Stimulated activated naive CD8-positive, alpha-beta T cell treated with anti-CD3 and anti-CD28 coated beads, Interleukin-15, Interleukin-2, amounts not matched to agents 100 ng/mL and 50 ng/mL, for 24 hours (primary cell): ENCODE measurements around the gene ARHGAP32.
A peak's percentile ranks its signal among the peaks of the same experiment; 100 is the strongest.
"Not testable (repeated sequence)": the region's sequence is repeated elsewhere in the genome, so short reads cannot be mapped to it uniquely, and the experiment has no call there.

ENCODE experiments used
- H3K27ac Mint-ChIP-seq: one replicate; pipeline ENCODE4 v1.8.0; 2021; ENCODE audit warnings: mild to moderate bottlenecking, mixed read lengths
- H3K27me3 Mint-ChIP-seq: one replicate; pipeline ENCODE4 v1.8.0; 2021; ENCODE audit warnings: mixed read lengths
- H3K36me3 Mint-ChIP-seq: one replicate; pipeline ENCODE4 v1.8.0; 2021; ENCODE audit warnings: low read depth, mixed read lengths
- H3K4me1 Mint-ChIP-seq: one replicate; pipeline ENCODE4 v1.8.0; 2021; ENCODE audit warnings: low read depth, mixed read lengths
- H3K4me3 Mint-ChIP-seq: one replicate; pipeline ENCODE4 v1.8.0; 2021; ENCODE audit warnings: mild to moderate bottlenecking, mixed read lengths
- H3K9me3 Mint-ChIP-seq: one replicate; pipeline ENCODE4 v1.8.0; 2021; ENCODE audit warnings: mixed read lengths

ARHGAP32 gene

GRCh38 chr11:128924104-128924503 lies 268.0 kb downstream of the ARHGAP32 start:
- Mint-ChIP-seq H3K9me3 (no peaks in the 10 kb centered on the region), H3K27me3 (peaks cover 7% of the 10 kb centered on the region), H3K36me3 (no peaks in the 10 kb centered on the region), H3K4me1 (peaks cover 17% of the 10 kb centered on the region), H3K27ac (no peak overlapping the region), H3K4me3 (no peak overlapping the region)

- H3K9me3 Mint-ChIP-seq, result no peaks in the 10 kb centered on the region
- peaks cover 13% of the 10 kb centered on the region for H3K27me3 Mint-ChIP-seq
- H3K27ac Mint-ChIP-seq, result no peak overlapping the region
- H3K4me3 Mint-ChIP-seq, result no peak overlapping the region
- H3K4me1 Mint-ChIP-seq, result peaks cover 11% of the 10 kb centered on the region
- H3K36me3 Mint-ChIP-seq, result no peaks in the 10 kb centered on the region
Observed at GRCh38 chr11:128921793-128922192, 270.3 kb downstream of the ARHGAP32 start.

- peaks cover 19% of the 10 kb centered on the region for H3K27me3 Mint-ChIP-seq
- H3K4me1 Mint-ChIP-seq, result peaks cover 11% of the 10 kb centered on the region
- H3K27ac Mint-ChIP-seq, result no peak overlapping the region
- peaks cover 4% of the 10 kb centered on the region for H3K9me3 Mint-ChIP-seq
- H3K36me3 Mint-ChIP-seq, result no peaks in the 10 kb centered on the region
- H3K4me3 Mint-ChIP-seq, result no peak overlapping the region
Observed at GRCh38 chr11:128920666-128921065, 271.5 kb downstream of the ARHGAP32 start.

- H3K9me3 Mint-ChIP-seq, H3K36me3 Mint-ChIP-seq, H3K27ac Mint-ChIP-seq, H3K4me3 Mint-ChIP-seq: not testable (repeated sequence)
- Mint-ChIP-seq H3K4me1 (peaks cover 11% of the 10 kb centered on the region), H3K27me3 (peaks cover 25% of the 10 kb centered on the region)
Observed at GRCh38 chr11:128919635-128920034, 272.5 kb downstream of the ARHGAP32 start.

GRCh38 chr11:128919216-128919615 lies 272.9 kb downstream of the ARHGAP32 start:
- H3K36me3 Mint-ChIP-seq, result no peaks in the 10 kb centered on the region
- H3K4me3 Mint-ChIP-seq, result no peak overlapping the region
- H3K9me3 Mint-ChIP-seq, result peaks cover 6% of the 10 kb centered on the region
- H3K27me3 Mint-ChIP-seq, result peaks cover 25% of the 10 kb centered on the region
- no peak overlapping the region for H3K27ac Mint-ChIP-seq
- peaks cover 11% of the 10 kb centered on the region for H3K4me1 Mint-ChIP-seq

GRCh38 chr11:128917144-128917724 lies 274.9 kb downstream of the ARHGAP32 start:
- no peak overlapping the region for H3K27ac Mint-ChIP-seq
- no peak overlapping the region for H3K4me3 Mint-ChIP-seq
- H3K27me3 Mint-ChIP-seq, result peaks cover 28% of the 10 kb centered on the region
- H3K9me3 Mint-ChIP-seq, result peaks cover 6% of the 10 kb centered on the region
- H3K36me3 Mint-ChIP-seq, result no peaks in the 10 kb centered on the region
- peaks cover 11% of the 10 kb centered on the region for H3K4me1 Mint-ChIP-seq

GRCh38 chr11:128916681-128917080 lies 275.4 kb downstream of the ARHGAP32 start:
- peaks cover 7% of the 10 kb centered on the region for H3K4me1 Mint-ChIP-seq
- H3K36me3 Mint-ChIP-seq, result no peaks in the 10 kb centered on the region
- H3K4me3 Mint-ChIP-seq, result no peak overlapping the region
- H3K9me3 Mint-ChIP-seq, result peaks cover 6% of the 10 kb centered on the region
- no peak overlapping the region for H3K27ac Mint-ChIP-seq
- H3K27me3 Mint-ChIP-seq, result peaks cover 28% of the 10 kb centered on the region

- H3K36me3 Mint-ChIP-seq, result no peaks in the 10 kb centered on the region
- peaks cover 7% of the 10 kb centered on the region for H3K4me1 Mint-ChIP-seq
- peaks cover 6% of the 10 kb centered on the region for H3K9me3 Mint-ChIP-seq
- peak overlapping the region; percentile 9 for H3K27ac Mint-ChIP-seq
- H3K27me3 Mint-ChIP-seq, result peaks cover 30% of the 10 kb centered on the region
- H3K4me3 Mint-ChIP-seq, result no peak overlapping the region
Observed at GRCh38 chr11:128916037-128916572, 276.0 kb downstream of the ARHGAP32 start.

GRCh38 chr11:128915149-128915521 lies 277.0 kb downstream of the ARHGAP32 start:
- Mint-ChIP-seq H3K27ac (no peak overlapping the region), H3K4me3 (no peak overlapping the region), H3K4me1 (peaks cover 7% of the 10 kb centered on the region), H3K9me3 (peaks cover 6% of the 10 kb centered on the region), H3K27me3 (peaks cover 39% of the 10 kb centered on the region), H3K36me3 (no peaks in the 10 kb centered on the region)
